ENCODE data around the gene WWC2. TPM values are rescaled to one million over a fixed set of nuclear protein-coding genes. Genes with fewer than 3 reads are reported as not detected.

WWC2 gene
- total and polyA plus RNA-seq, 2 experiments from 2014 or later, result 33.2 to 48.3 TPM

GRCh38 chr4:183304067-183304466, 205.0 kb downstream of the WWC2 start:
- TF ChIP-seq EZH2phosphoT487 (IDR thresholded peaks at IDR 0.05; ENCODE audit: insufficient read depth, low read depth), result no peak
- TF ChIP-seq EZH2 (IDR thresholded peaks at IDR 0.05; ENCODE audit: insufficient read depth, poor library complexity, severe bottlenecking), result no peak
- Histone ChIP-seq H3K27ac (no peak overlapping the region), H3F3A (ENCODE audit: insufficient read depth) (peaks cover 7% of the 10 kb centered on the region), H3K4me2 (ENCODE audit: unreplicated experiment) (no peak overlapping the region), H3K27me3 (replicated peaks; ENCODE audit: insufficient read depth) (no peaks in the 10 kb centered on the region), H3K9me3 (ENCODE audit: low read depth) (no peaks in the 10 kb centered on the region), H3K4me3 (no peak overlapping the region), H3K4me1 (ENCODE audit: insufficient read depth) (no peaks in the 10 kb centered on the region), H4K20me1 (ENCODE audit: insufficient read depth) (no peaks in the 10 kb centered on the region), H3K9ac (no peak overlapping the region), H2AFZ (no peak overlapping the region), H3K9me2 (ENCODE audit: insufficient read depth) (no peaks in the 10 kb centered on the region), H3K36me3 (ENCODE audit: low read depth) (peaks cover 74% of the 10 kb centered on the region), H3K79me2 (ENCODE audit: insufficient read depth) (no peaks in the 10 kb centered on the region)
- in situ Hi-C loops (cut with MboI), result no loop called here
- WGBS, 2 experiments (ENCODE audit: low coverage in 1 of 2, low lambda C conversion rate in 2 of 2, missing lambda C conversion rate in 2 of 2), result 98% methylated on average over 4 of the region's 4 CpGs
- no peak for DNase-seq

- H3K4me1 ChIP-seq (ENCODE audit: insufficient read depth), result no peaks in the 10 kb centered on the region
- H3K4me3 ChIP-seq, result no peak overlapping the region
- WGBS, 2 experiments (ENCODE audit: low coverage in 1 of 2, low lambda C conversion rate in 2 of 2, missing lambda C conversion rate in 2 of 2), result 97 to 98% methylated on average over 2 of the region's 2 CpGs
- no peak overlapping the region for H3K9ac ChIP-seq
- peaks cover 74% of the 10 kb centered on the region for H3K36me3 ChIP-seq (ENCODE audit: low read depth)
- H3F3A ChIP-seq (ENCODE audit: insufficient read depth), result peaks cover 7% of the 10 kb centered on the region
- TF ChIP-seq EZH2phosphoT487 (IDR thresholded peaks at IDR 0.05; ENCODE audit: insufficient read depth, low read depth) (no peak), EZH2 (IDR thresholded peaks at IDR 0.05; ENCODE audit: insufficient read depth, poor library complexity, severe bottlenecking) (no peak)
- no peak for DNase-seq
- H3K27ac ChIP-seq, result no peak overlapping the region
- no peaks in the 10 kb centered on the region for H4K20me1 ChIP-seq (ENCODE audit: insufficient read depth)
- H2AFZ ChIP-seq, result no peak overlapping the region
- no peaks in the 10 kb centered on the region for H3K9me2 ChIP-seq (ENCODE audit: insufficient read depth)
- H3K27me3 ChIP-seq (replicated peaks; ENCODE audit: insufficient read depth), result no peaks in the 10 kb centered on the region
- no peaks in the 10 kb centered on the region for H3K9me3 ChIP-seq (ENCODE audit: low read depth)
- in situ Hi-C loops (cut with MboI), result no loop called here
- no peak overlapping the region for H3K4me2 ChIP-seq (ENCODE audit: unreplicated experiment)
- H3K79me2 ChIP-seq (ENCODE audit: insufficient read depth), result no peaks in the 10 kb centered on the region
Observed at GRCh38 chr4:183304538-183304937, 205.5 kb downstream of the WWC2 start.

GRCh38 chr4:183306811-183307210, 207.8 kb downstream of the WWC2 start:
- no peaks in the 10 kb centered on the region for H4K20me1 ChIP-seq (ENCODE audit: insufficient read depth)
- in situ Hi-C loops (cut with MboI), result no loop called here
- peaks cover 13% of the 10 kb centered on the region for H3F3A ChIP-seq (ENCODE audit: insufficient read depth)
- H3K9ac ChIP-seq, result no peak overlapping the region
- 59 to 68% methylated on average over 3 of the region's 3 CpGs for WGBS, 2 experiments (ENCODE audit: low coverage in 1 of 2, low lambda C conversion rate in 2 of 2, missing lambda C conversion rate in 2 of 2)
- H3K9me2 ChIP-seq (ENCODE audit: insufficient read depth), result no peaks in the 10 kb centered on the region
- no peaks in the 10 kb centered on the region for H3K4me1 ChIP-seq (ENCODE audit: insufficient read depth)
- H3K27ac ChIP-seq, result no peak overlapping the region
- H3K4me2 ChIP-seq (ENCODE audit: unreplicated experiment), result no peak overlapping the region
- no peak overlapping the region for H2AFZ ChIP-seq
- H3K79me2 ChIP-seq (ENCODE audit: insufficient read depth), result no peaks in the 10 kb centered on the region
- TF ChIP-seq EZH2 (IDR thresholded peaks at IDR 0.05; ENCODE audit: insufficient read depth, poor library complexity, severe bottlenecking), result no peak
- no peak for TF ChIP-seq EZH2phosphoT487 (IDR thresholded peaks at IDR 0.05; ENCODE audit: insufficient read depth, low read depth)
- DNase-seq, result no peak
- H3K4me3 ChIP-seq, result no peak overlapping the region
- H3K9me3 ChIP-seq (ENCODE audit: low read depth), result no peaks in the 10 kb centered on the region
- peaks cover 61% of the 10 kb centered on the region for H3K36me3 ChIP-seq (ENCODE audit: low read depth)
- no peaks in the 10 kb centered on the region for H3K27me3 ChIP-seq (replicated peaks; ENCODE audit: insufficient read depth)

- Histone ChIP-seq H3K9me2 (ENCODE audit: insufficient read depth) (no peaks in the 10 kb centered on the region), H3K9me3 (ENCODE audit: low read depth) (no peaks in the 10 kb centered on the region), H4K20me1 (ENCODE audit: insufficient read depth) (no peaks in the 10 kb centered on the region), H2AFZ (no peak overlapping the region), H3K27ac (no peak overlapping the region), H3K4me3 (no peak overlapping the region), H3K27me3 (replicated peaks; ENCODE audit: insufficient read depth) (no peaks in the 10 kb centered on the region), H3K4me1 (ENCODE audit: insufficient read depth) (no peaks in the 10 kb centered on the region), H3K4me2 (ENCODE audit: unreplicated experiment) (no peak overlapping the region), H3K36me3 (ENCODE audit: low read depth) (peaks cover 44% of the 10 kb centered on the region), H3K9ac (no peak overlapping the region), H3F3A (ENCODE audit: insufficient read depth) (peaks cover 15% of the 10 kb centered on the region), H3K79me2 (ENCODE audit: insufficient read depth) (no peaks in the 10 kb centered on the region)
- in situ Hi-C loops (cut with MboI), result no loop called here
- no peak for TF ChIP-seq EZH2phosphoT487 (IDR thresholded peaks at IDR 0.05; ENCODE audit: insufficient read depth, low read depth)
- no peak for TF ChIP-seq EZH2 (IDR thresholded peaks at IDR 0.05; ENCODE audit: insufficient read depth, poor library complexity, severe bottlenecking)
- DNase-seq, result no peak
- 79% methylated on average over 5 of the region's 5 CpGs for WGBS, 2 experiments (ENCODE audit: low coverage in 1 of 2, low lambda C conversion rate in 2 of 2, missing lambda C conversion rate in 2 of 2)
Observed at GRCh38 chr4:183312841-183313240, 213.8 kb downstream of the WWC2 start.

GRCh38 chr4:183314336-183314735, 215.3 kb downstream of the WWC2 start:
- Histone ChIP-seq H3K9me3 (ENCODE audit: low read depth) (no peaks in the 10 kb centered on the region), H3F3A (ENCODE audit: insufficient read depth) (0 out of 2 replicates have a peak, but pooled peaks cover 10% of the 10 kb centered on the region), H2AFZ (no peak overlapping the region), H3K9ac (no peak overlapping the region), H3K4me3 (no peak overlapping the region), H3K27ac (no peak overlapping the region), H3K27me3 (replicated peaks; ENCODE audit: insufficient read depth) (no peaks in the 10 kb centered on the region), H3K9me2 (ENCODE audit: insufficient read depth) (no peaks in the 10 kb centered on the region), H3K4me2 (ENCODE audit: unreplicated experiment) (no peak overlapping the region), H3K36me3 (ENCODE audit: low read depth) (peaks cover 45% of the 10 kb centered on the region; the same call in 1 of the 2 replicates), H4K20me1 (ENCODE audit: insufficient read depth) (no peaks in the 10 kb centered on the region), H3K4me1 (ENCODE audit: insufficient read depth) (no peaks in the 10 kb centered on the region), H3K79me2 (ENCODE audit: insufficient read depth) (no peaks in the 10 kb centered on the region)
- DNase-seq, result no peak
- TF ChIP-seq EZH2 (IDR thresholded peaks at IDR 0.05; ENCODE audit: insufficient read depth, poor library complexity, severe bottlenecking) (no peak), EZH2phosphoT487 (IDR thresholded peaks at IDR 0.05; ENCODE audit: insufficient read depth, low read depth) (no peak)
- in situ Hi-C loops (cut with MboI), result no loop called here
- 95 to 98% methylated on average over 15 of the region's 15 CpGs for WGBS, 2 experiments (ENCODE audit: low coverage in 1 of 2, low lambda C conversion rate in 2 of 2, missing lambda C conversion rate in 2 of 2)
